Tibial nerve (tissue), 4 donors: Measurements from ENCODE around the gene BRICD5.
"Not testable (repeated sequence)": the region's sequence is repeated elsewhere in the genome, so short reads cannot be mapped to it uniquely, and the experiment has no call there.

Experiments
- CTCF ChIP-seq, 5 experiments: fragments of 200-600 bp in 3 of 5; fragments of 450-650 bp in 2 of 5; sonication (generic) in 3 of 5; IDR thresholded peaks; one replicate each; pipeline ENCODE4 v1.5.1; 2016 to 2019; ENCODE audit warnings: antibody characterized with exemption in 5 of 5, mild to moderate bottlenecking in 3 of 5, moderate library complexity in 2 of 5
- EP300 ChIP-seq, 2 donors: sonication (generic); formaldehyde crosslinking; IDR thresholded peaks; one replicate each; pipeline ENCODE4 v1.6.1; 2017; ENCODE audit warnings: antibody characterized with exemption in 2 of 2, mild to moderate bottlenecking in 1 of 2
- POLR2A ChIP-seq, 2 donors: fragments of 450-650 bp; IDR thresholded peaks; one replicate each; pipeline ENCODE4 v1.6.1; 2017; ENCODE audit warnings: antibody characterized with exemption in 2 of 2, mild to moderate bottlenecking in 2 of 2, moderate library complexity in 2 of 2

DNA sequence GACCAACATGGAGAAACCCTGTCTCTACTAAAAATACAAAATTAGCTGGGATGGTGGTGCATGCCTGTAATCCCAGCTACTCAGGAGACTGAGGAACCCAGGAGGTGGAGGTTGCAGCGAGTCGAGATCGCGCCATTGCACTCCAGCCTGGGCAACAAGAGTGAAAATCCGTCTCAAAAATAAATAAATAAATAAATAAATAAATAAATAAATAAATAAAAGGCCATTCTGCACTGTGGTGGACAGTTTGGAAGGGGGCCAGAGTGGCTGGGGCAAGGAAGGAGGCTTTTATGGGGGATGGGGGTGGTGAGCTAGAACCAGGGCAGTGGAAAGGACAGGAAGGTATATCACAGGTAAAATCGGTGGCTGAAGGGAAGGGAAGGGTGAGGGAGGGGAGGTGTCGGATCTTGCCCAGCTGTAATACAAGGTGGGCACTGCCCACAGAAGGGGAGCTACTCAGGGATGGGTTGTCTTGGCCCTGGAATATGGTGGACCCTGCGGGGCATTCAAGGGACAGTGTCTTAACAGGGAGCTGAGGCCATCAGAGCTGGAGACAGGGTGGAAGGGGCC is 7.5 kb downstream of the BRICD5 start:
- TF ChIP-seq CTCF, EP300, POLR2A (IDR thresholded peaks at IDR 0.05): not testable (repeated sequence)
